GM21423 (cell line): ENCODE data around the gene RGS14.
"Not testable (repeated sequence)": the region's sequence is repeated elsewhere in the genome, so short reads cannot be mapped to it uniquely, and the experiment has no call there.

Experiments
- ATAC-seq: cut with Tn5 transposase; IDR thresholded peaks from one replicate; pipeline ENCODE4 v1.9.1; 2021; ENCODE audit warnings: mild to moderate bottlenecking, moderate library complexity; ENCODE audit not compliant: unreplicated experiment

RGS14 gene

DNA sequence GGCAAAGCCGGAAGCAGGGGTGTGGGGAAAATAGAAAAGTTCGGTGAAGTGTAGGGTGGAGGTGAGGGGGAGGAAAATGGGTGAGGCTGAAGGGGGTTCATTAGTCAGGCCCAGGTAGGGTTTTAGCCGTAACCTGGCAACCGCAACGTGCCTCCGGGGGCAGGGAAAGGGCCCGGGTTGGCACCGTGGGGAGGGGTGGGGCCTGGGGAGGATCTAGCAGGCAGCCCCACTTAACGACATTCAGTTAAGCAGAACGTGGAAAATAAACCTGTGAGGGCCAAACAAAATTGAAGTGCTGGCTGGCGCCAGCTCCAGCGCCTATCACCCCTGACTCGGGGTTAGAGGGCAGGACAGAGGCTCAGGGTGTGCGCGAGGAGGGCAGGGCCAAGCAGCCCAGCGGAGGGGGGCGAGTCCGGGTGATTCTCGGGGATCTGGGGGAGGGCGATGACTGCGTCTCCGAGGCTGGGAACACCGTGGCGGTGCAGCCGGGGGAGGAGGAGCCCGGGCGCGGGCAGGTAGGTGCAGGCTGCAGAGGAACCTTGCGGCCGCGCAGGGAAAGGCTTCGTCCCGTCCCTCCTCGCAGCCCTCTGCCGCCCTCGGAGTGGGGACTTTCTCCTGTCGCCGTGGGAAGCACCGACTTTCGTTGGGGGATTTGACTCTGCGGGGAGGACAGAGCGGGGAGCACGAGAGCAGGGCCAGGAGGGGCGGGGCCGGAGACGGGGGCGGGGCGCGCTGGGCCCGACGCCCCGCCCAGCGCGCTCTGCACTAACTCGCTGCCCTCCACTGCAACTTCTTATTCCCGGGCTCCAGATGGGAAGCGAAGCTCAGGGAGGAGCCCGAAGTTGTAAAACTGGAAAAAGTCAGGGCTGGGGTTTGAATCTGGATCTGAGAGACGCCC, 5.1 kb downstream of the RGS14 start:
- no peak for ATAC-seq

DNA sequence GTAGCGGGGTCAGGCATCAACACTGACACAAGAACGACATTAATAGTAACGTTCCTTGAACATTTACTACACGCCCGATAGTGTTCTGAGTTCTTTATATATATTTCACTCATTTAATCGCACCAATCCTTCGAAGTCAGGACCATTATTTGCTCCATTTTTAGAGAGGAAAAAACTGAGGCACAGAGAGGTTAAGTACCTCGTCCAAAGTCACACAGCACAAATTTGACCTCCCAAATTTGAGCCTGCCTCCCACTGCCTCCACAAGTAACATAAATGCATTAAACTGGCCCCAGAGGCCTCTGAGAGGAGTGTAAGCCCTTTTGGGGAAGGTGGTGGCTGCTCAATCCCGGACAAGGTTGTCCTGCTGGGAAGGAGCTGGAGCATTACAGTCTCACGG, 5.8 kb downstream of the RGS14 start:
- ATAC-seq = no peak

DNA sequence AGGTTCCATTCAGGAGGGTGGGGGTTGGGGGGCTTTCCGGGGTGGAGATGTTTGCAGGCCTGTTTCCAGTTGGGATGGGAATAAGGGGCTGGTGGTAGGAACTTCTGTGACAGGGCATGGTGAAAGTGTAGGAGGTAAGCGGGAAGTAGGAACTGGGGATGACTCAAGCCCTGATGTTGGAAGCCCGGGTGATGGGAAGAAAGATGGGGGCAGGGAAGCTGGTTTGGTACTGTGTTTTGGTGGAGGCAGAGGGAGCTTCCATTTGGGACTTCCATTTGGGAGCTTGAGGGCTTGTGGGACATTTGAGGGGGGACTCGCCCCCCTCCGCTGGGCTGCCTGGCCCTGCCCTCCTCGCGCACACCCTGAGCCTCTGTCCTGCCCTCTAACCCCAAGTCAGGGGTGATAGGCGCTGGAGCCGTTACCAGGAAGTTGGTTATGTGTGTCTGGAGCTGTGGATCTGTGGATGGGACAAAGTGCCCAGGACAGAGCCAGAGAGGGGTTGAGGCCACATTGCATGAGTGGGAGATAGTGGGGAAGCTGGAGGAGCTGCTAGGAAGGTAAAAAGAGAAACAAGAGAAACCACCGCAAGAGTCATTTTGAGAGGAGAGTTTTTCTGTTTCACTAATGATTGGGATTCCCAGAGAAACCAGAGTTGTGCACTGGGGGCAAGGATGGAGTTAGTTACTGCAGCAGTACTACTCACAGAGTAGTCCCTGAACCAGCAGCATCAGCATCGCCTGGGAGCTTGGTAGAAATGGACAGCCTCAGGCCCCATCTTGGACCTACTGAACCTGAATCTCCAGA, 6.6 kb downstream of the RGS14 start:
- no peak for ATAC-seq

DNA sequence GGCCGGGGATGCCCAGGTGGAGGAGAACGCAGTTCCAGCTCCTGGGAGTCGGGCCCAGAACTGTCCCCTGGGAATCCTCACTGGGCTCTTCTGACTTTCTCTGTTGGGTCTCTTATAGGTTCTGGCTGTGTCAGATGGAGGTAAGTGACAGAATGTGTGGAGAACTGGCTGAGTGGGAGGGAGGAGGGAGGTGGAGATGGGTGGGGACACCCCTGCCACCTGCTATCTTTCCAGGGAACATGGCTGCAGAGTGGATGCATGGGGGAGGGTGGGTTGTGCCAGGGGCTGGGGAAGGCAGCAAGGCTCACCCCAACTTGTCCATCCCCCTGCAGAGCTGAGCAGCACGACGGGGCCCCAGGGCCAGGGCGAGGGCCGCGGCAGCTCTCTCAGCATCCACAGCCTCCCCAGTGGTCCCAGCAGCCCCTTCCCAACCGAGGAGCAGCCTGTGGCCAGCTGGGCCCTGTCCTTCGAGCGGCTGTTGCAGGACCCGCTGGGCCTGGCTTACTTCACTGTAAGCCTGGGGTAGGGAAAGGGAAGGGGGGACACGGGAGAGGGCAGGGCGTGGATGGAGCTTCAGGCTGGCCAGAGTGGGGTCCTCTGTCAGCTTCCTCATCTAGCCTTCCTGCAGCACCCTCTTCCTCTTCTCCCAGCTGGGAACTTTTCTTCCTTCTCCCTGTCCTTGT, 8.3 kb downstream of the RGS14 start:
- no peak for ATAC-seq

DNA sequence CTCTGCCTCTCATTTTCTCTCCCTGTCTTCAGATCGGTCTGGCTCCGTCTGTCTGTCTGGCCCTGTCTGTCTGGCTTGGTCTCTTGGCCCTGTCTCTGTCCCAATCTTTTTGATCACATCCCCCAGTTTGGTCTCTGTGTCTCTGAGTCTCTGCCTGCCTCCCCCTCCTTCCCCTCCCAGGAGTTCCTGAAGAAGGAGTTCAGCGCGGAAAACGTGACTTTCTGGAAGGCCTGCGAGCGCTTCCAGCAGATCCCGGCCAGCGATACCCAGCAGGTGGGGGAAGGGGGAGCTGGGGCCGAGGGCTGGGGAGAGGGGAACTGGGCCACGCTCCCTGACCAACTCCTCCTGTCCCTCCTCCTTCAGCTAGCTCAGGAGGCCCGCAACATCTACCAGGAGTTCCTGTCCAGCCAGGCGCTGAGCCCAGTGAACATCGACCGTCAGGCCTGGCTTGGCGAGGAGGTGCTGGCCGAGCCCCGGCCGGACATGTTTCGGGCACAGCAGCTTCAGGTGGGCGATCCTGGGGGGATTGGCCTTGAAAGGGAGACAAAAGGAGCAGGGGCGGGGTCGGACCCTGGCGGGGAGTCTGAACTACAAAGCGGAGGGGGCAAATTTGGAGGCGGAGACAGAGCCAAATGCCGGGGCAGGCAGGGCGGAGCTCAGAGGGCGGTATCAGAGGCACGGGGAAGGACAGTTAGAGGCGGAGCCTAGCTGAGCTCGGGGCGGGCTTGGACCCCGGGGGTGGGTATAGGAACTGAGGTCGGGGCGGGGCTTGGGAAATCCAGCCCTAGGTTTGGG, 9.0 kb downstream of the RGS14 start:
- ATAC-seq = no peak

DNA sequence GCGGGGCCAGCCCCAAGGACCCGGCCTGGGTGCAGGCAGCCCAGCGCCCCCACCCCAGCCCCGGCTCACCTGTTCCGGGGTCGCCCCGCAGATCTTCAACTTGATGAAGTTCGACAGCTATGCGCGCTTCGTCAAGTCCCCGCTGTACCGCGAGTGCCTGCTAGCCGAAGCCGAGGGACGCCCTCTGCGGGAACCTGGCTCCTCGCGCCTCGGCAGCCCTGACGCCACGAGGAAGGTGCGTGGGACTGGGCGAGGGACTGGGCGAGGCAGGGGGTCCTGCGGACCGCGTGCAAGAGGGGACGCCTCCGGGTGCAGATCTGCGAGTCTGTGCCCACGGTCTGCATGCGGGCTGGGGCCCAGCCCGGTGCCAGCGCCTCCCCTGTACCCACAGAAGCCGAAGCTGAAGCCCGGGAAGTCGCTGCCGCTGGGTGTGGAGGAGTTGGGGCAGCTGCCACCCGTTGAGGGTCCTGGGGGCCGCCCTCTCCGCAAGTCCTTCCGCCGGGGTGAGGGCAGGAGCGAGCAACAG, 9.7 kb downstream of the RGS14 start:
- no peak for ATAC-seq

DNA sequence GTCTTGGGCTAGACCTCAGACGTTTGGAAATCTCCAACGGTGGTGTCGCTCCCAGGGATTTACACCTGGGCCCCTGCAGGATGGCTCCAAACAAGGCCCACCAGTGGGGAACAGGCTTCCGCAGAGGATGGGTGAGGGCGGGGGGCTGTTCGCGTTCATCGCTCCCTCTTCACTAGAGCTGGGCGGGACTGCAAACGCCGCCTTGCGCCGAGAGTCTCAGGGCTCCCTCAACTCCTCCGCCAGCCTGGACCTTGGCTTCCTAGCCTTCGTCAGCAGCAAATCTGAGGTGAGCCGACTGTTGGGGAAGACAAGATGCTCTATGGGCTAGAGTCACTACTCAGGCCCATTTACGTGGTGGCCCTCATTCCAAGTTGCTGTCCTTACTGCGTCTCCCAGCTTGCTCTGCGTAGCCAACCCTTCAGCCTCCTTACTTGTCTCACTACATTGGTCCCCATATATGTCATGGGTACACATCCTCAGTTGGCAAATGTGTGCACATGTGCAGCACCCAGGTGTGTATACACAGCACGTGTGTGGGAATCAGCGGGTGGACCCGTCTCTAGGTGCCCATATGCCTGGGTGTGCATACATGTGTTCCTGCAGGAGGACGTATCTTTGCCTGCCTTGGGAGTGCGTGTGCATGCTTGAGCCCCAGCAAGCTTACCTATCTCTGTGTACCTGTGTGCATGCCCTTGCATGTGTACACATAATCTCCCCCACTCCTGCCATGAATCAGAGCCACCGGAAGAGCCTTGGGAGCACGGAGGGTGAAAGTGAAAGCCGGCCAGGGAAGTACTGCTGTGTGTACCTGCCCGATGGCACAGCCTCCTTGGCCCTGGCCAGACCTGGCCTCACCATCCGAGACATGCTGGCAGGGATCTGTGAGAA, 10.5 kb downstream of the RGS14 start:
- no peak for ATAC-seq

DNA sequence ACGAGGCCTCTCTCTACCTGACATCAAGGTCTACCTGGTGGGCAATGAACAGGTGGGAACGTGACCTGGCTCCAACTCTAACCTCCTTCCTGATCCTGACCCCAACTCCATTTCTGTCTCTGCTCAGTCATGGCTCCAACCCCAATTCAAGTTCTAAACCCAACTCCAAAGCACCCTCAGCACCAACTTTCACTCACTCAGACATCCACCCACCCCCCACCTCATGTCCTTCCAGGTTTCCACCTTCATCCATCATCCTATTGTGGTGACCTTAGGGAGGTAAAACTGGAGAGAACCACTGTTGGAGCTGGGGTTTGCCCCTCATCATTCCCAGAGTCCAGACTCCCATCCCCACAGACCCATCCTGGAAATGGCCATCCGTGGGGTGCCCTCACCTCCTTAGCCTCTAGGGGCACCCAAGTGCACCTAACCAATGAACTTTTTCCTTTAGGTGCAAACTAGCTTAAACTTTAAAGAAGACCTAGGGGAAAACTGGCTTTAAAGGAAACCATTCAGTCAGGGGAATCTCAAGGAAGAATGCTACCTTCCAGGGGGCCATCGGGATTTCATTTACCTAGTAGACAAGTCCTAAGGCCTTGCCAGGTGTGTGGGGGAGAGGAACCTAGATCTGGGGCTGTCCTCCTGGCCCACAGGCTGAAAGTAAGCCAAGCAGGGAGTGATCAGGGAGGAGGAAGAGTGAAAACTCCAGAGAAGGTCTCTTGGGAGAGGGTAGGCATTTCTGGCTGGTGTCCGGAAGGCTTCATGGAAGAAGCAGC, 11.3 kb downstream of the RGS14 start:
- ATAC-seq = no peak

DNA sequence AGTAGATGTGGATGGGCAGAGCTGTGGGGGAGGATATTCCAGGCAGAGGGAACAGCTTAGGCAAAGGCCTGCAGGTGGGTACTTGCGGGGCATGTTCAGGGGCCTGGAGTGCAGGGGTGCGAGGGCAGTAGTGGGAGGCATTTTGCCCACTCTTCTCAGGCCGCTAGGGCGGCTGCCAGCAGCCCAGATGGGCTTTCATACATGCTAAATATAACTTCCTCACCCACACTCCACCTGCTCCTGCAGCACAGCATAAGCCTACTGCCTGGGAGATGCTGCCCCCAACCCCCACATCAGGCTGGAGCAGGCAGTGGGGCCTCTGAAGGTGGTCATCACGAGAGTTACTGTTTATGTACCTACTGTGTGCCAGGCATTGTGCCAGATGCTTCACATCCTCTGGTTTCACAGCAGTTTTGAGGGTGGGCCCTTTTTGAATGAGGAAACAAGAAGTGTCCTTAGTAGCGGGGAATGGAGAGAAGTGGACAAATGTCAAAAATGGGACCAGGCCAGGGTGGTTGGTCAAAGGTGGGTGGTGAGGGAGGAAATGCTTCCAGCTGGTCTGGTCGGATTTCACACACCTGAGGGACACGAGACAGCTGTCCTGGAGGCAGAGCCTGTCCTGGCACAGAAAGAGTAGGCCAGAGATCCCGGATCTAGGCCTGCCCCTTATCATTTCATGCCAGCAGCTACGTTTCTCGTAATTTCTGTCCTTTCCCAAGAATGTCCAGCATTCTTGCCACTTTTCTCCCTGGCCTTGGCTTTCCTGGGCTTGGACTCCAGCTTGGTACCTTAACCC, 12.1 kb downstream of the RGS14 start:
- no peak for ATAC-seq

DNA sequence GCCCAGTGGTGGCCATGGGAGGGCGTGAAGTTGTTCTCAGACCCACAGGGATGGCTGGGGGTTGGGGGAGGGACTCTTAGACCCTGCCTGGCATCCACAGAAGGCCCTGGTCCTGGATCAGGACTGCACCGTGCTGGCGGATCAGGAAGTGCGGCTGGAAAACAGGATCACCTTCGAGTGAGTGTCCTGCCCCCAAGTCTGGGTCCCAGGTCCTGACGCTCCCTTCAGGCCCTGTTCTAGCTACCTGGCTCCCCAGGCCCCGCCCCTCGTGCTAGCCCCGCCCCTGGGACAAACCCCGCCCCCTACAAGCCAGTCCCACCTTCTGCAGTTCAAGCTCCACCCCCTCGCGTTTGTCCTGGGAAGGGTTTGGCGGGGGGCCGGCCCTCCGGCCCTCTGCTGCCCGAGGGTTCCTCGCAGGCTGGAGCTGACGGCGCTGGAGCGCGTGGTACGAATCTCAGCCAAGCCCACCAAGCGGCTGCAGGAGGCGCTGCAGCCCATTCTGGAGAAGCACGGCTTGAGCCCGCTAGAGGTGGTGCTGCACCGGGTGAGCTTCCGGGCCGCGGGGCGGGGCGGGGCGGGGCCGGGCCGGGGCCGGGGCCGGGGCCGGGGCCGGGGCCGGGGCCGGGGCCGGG, 12.9 kb downstream of the RGS14 start:
- no peak for ATAC-seq

DNA sequence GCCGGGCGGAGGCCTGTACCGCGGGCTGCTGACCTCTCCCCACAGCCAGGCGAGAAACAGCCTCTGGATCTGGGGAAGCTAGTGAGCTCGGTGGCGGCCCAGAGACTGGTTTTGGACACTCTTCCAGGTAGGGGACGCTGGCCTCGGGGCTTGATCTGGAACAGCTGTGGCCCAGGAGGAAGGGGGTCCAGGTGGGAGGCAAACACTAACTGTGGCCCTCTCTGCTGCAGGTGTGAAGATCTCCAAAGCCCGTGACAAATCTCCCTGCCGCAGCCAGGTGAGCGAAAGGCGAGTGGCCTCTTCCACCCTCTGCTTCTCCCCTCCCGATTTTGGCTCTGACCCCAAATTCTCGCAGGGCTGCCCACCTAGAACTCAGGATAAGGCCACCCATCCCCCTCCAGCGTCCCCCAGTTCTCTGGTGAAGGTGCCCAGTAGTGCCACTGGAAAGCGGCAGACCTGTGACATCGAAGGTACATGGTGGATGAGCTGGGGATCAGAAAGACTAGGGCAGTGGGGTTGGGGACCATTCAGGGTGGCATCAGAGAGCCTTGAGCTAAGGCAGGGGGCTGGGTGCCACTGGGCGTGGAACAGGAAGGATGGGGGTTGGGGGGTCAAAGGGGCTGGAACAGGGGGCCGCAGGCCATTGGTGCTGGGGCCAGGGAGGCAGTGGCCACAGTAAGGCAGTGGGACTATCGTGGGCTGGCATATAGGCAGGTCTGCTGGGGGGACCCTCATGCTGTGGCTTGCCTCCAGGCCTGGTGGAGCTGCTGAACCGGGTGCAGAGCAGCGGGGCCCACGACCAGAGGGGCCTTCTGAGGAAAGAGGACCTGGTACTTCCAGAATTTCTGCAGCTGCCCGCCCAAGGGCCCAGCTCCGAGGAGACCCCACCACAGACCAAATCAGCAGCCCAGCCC, 13.7 kb downstream of the RGS14 start:
- no peak for ATAC-seq

DNA sequence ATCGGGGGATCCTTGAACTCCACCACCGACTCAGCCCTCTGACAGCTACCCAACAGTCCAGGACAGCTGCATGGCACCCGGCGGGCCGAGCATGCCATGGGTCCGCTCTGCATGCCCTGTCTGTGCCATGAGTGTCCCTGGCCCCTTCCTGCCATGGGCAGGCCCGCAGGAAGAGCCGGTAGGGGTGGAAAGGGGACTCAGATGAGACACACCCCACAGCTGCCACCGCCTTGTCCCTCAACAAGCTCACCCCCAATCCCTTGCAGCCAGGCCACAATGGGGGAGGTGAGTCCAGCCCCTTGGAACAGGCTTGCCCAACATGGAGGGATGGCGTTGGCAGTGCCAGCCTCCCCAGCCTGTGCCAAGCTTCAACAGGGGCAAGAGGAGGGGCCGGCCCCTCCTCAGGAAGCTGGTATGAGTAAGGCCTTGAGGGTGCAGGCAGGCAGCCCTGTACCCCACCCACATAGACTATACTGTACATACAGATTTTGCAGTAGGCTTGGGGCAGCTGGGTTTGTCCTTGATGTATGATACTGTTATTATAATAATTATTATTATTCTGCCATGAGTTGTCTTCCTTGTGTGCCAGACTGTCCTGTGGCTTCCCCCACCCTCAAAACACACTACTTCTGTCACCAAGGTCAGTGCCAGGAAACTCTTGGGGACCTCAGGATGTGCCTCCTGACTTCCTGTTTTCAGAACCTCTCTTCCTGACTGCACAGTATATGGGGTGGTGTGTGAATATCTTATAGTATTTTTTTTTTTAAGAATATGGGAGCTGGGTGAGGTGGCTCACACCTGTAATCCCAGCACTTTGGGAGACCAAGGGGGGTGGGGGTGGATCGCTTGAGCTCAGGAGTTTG, 14.5 kb downstream of the RGS14 start:
- no peak for ATAC-seq

DNA sequence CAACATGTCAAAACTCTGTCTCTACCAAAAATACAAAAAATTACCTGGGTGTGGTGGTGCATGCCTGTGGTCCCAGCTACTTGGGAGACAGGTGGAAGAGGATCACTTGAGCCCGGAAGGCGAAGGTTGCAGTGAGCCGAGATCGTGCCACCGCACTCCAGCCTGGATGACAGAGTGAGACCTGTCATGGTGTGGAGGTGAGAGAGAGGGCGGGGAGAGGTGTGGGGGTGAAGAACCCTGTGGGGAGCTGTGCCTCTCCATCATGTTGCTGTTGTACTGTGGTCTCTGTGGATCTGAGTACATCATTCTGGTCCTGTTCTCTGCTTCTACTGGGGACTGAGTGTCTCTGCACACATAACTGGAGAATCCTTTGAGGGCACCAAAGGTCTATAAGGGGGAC, 15.2 kb downstream of the RGS14 start:
- no peak for ATAC-seq

DNA sequence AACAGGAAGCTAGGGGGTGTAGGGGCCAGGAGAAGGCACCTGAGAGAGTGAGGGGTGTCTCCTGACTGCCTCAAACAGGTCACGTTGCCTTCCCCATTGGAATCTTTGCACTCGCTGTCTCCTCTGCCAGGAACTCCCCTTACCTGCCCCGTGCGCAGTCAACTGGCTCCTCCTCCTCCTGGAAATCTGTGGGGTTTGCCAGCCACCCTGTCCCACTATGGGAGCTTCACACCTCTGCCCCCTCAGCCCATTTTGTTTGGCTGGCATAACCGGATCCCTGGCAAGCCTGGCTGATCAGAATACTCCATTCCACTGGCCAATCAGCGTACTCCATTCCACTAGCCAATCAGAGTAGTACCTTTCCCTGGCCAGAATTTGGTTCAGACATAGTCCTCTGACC, 16.1 kb downstream of the RGS14 start:
- ATAC-seq = no peak

DNA sequence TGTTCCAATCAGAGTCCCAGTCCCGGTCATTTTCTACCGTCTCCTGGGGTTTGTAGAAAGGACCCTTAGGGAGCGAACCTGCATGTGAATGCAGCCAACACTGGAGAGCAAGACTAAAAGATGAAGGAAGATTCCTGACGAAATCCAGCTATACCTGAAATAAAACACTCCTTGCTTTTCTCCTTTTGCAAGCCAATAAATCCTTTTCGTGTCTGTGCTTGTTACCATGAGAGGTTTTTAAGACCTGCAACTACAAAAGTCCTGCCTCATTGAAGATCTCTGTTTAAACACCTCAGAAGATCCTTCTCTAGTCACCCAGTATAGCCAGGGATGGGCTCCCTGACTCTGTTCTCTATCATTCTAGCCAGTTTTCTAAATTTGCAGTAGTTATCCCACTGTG, 16.5 kb downstream of the RGS14 start:
- no peak for ATAC-seq

DNA sequence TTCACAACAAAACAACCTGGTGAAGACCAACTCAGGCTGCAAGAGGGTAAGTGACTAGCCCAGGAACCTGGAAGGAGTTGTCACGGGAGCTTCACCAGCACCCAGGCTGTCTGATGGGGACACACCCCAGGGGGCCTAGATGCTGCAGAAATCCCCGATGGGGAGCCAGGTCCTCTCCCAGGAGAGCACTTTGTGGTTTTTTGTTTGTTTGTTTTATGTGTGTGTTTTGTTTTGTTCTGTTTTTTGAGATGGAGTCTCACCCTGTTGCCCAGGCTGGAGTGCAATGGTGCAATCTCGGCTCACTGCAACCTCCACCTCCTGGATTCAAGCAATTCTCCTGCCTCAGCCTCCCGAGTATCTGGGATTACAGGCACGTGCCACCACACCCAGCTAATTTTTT, 17.8 kb downstream of the RGS14 start:
- ATAC-seq = not testable (repeated sequence)
